A172 (cell line): ENCODE measurements around the gene PSPH. TPM values are rescaled to one million over a fixed set of nuclear protein-coding genes. Genes with fewer than 3 reads are reported as not detected.
"Not testable (repeated sequence)": the region's sequence is repeated elsewhere in the genome, so short reads cannot be mapped to it uniquely, and the experiment has no call there.

ENCODE experiments used
- DNase-seq: peaks from one replicate; pipeline ENCODE4 v3.0.0-alpha.2; 2015; ENCODE audit warnings: low spot score
- total RNA-seq: library from RNA; depleted of rRNA; stranded (reverse); fragments of >200 nt; shearing (Covaris generic); gene quantifications from 2 replicates; pipeline ENCODE4 v1.2.3, GENCODE V29; 2014; rRNA removed

PSPH gene
- 98.8 and 102 TPM in 2 replicates for total RNA-seq

DNA sequence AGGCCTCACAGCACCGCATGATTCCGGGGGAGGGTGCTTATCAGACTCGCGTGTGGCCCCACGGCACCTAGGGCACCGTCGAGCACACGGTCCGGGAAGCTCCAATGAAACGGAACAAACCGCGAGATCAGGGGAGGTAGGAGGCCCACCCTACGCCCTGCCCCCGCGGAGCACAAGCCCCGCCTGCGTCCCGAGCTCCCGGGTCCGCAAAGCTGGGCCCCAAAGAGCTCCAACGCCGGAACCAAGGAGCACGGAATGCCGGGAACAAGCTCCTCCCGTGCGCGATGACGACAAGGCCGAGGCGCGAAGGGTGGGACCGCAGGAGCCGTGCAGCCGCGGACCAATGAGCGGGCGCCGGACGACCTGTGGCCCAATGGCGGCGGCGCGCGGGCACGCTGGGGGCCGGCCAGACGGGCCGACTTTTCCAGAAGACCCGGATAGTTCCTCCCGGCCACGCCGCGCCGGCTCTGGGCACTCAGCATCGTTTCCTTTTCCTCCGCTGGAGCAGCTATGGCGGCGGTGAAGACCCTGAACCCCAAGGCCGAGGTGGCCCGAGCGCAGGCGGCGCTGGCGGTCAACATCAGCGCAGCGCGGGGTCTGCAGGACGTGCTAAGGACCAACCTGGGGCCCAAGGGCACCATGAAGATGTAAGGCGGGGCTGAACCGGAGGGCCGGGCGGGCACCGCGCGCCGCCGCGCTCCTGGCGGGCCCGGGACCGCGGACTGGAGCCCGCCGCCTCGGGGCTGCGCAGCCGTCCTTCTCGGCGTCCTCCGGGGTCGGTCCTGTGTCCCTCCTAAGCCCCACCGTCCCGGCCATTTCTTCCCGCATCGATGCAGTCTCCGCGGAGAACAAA lies at the start of gene PSPH, which contains the start of gene CCT6A:
Gene PSPH (minus strand): TSS at position 106 of the 853 bp plus-strand sequence. CDS start 30,232 bp downstream, outside the sequence.
Gene CCT6A (plus strand): TSS at position 427 of the 853 bp plus-strand sequence. CDS start 84 bp downstream, at position 511.
- peak; percentile 96 for DNase-seq

DNA sequence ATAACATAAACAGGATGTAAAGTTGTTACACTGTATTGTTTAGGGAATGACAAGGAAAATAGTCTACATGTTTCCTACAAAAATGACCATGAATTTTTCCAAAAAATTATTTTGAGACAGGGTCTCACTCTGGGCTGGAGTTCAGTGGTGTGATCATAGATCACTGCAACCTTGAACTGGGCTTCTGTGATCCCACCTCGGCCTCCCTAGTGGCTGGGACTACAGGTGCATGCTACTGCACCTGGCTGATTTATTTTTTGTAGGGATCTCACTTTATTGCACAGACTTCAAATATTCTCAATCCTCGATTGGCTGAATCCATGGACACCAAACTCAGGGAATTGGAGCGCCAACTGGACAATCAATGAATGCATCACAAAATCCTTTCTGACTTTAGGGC lies 48.4 kb upstream of the PSPH start:
- no peak for DNase-seq

GRCh38 chr7:56098187-56099008 lies 47.2 kb upstream of the PSPH start:
- DNase-seq: not testable (repeated sequence)

DNA sequence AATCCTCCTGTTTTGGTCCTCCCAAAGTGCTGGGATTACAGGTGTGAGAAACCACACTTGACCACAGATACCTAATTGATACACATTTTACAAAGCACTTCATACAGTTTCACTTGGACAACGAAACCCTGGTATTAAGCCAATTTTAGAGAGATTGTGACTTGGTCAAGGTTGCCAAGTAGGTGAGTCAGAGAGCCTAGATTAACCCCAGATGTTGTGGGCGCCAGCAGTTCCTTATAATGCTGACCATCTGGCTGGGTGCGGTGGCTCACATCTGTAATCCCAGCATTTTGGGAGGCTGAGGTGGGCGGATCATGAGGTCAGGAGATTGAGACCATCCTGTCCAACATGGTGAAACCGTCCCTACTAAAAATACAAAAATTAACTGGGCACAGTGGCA lies 46.5 kb upstream of the PSPH start:
- peak; percentile 80 for DNase-seq

- DNase-seq: peak; percentile 84
These were observed 41.7 kb upstream of the PSPH start, which contains the start of gene PHKG1 for GRCh38 chr7:56092789-56093531. Gene PHKG1 (minus strand): TSS chr7:56092952. CDS start chr7:56088941, 4,011 bp downstream.

GRCh38 chr7:56092388-56092787 lies 41.1 kb upstream of the PSPH start:
- DNase-seq: not testable (repeated sequence)

DNA sequence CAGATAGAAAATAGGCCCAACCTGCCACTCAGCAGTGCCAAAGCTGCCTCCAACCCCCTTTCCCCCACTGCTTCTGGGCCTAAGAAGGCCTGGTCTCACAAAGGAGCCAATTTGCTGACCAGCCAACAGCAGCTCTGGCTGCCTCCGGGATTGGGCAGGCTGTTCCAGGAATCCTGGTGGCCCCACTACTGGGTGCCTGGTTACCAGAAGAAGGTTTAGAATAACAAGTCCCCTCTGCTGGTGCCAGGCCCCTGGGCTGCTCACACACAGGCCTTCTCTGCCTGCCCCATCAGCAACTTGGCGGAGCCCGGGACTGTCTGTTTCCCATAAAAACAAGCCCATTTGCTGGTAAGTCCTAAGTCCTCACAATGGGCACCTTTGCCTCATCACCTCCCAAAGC lies 40.3 kb upstream of the PSPH start:
- DNase-seq: no peak

GRCh38 chr7:56087445-56087844 lies 36.2 kb upstream of the PSPH start:
- no peak for DNase-seq

GRCh38 chr7:56086761-56087160 lies 35.5 kb upstream of the PSPH start:
- DNase-seq: no peak

DNA sequence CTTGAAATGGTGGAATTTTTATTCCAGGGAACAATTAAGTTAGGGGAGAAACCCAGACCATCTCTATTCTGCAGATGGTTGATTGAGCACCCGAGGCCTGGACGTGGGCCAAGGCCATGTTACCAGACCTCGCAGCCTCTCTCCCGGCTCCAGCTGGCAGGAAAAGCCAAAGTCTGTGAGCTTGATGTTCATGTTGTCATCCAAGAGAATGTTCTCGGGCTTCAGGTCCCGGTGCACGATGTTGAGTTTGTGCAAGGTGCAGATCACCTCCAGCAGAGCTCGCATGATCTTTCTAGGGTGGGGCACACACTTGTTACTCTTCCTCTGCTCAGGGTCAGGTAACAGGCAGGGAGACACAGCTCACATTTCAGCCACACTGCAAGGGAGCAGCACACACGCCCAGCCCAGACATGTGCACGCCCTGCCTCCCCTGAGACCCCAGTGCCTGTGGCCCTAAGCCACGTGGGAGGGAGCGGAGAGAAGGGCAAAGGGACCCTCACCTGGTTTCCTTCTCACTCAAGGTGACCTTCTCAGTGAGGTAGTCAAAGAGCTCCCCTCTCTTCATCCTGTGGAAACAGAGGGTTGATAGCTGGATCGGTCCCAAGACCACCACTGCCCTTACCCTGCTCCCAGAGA lies 32.0 kb upstream of the PSPH start:
- no peak for DNase-seq

DNA sequence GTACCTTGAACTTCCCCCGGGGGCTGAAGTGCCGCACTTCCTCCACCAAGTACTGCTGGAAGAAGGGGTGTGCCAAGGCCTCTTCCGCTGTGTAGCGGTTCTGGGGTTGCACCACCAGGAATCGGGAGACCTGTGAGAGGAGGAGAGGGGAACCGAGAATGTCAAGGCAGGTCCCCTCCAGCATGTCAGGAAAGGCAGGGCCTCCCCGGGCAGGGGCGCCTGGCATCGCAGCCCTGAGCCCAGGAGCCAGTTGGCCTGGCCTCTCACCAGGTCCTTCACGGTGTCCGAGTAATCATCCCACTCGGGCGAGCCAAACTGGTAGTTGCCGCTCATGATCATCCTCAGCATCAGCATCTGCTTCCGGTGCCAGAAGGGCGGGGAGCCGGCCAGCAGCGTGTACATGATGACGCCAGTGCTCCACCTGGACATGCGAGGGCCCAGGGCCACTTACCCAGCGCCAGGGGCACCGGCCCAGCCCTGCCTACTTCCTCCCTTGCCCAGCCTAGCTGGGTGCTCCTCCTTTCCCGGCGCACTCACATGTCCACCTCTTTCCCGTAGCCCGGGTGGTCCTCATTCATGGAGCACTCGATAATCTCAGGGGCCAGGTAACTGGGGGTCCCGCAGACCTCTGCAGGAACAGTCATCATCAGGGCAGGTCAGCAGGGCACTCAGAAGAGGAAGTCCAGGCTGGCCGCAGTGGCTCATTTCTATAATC lies 30.5 kb upstream of the PSPH start:
- no peak for DNase-seq

GRCh38 chr7:56080726-56081435 lies 29.6 kb upstream of the PSPH start:
- DNase-seq: not testable (repeated sequence)

DNA sequence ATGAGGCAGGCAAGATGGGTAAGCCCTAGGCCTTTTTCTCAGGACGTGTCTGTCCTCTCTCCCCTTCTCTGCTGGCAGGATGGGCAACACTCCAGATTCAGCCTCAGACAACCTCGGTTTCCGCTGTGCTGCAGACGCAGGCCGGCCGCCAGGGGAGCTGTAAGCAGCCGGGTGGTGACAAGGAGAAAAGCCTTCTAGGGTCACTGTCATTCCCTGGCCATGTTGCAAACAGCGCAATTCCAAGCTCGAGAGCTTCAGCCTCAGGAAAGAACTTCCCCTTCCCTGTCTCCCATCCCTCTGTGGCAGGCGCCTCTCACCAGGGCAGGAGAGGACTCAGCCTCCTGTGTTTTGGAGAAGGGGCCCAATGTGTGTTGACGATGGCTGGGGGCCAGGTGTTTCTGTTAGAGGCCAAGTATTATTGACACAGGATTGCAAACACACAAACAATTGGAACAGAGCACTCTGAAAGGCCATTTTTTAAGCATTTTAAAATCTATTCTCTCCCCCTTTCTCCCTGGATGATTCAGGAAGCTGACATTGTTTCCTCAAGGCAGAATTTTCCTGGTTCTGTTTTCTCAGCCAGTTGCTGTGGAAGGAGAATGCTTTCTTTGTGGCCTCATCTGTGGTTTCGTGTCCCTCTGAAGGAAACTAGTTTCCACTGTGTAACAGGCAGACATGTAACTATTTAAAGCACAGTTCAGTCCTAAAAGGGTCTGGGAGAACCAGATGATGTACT lies 28.4 kb upstream of the PSPH start:
- DNase-seq: no peak

DNA sequence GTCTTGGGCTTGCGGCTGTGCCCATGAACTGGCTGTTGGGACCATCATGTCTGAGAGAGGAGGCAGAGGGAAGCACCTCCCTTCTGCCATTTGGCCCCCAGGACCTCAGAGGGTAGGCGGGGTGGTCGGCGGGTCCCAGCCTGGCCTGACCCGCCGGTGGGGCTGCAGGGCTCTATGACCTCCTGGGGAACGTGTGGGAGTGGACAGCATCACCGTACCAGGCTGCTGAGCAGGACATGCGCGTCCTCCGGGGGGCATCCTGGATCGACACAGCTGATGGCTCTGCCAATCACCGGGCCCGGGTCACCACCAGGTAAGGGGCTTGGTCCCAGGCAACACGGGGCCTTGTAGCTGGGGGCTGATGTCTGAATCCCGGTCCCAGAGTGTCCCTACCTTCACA lies 27.0 kb upstream of the PSPH start:
- DNase-seq: no peak

GRCh38 chr7:56077681-56078080 lies 26.4 kb upstream of the PSPH start:
- no peak for DNase-seq

DNA sequence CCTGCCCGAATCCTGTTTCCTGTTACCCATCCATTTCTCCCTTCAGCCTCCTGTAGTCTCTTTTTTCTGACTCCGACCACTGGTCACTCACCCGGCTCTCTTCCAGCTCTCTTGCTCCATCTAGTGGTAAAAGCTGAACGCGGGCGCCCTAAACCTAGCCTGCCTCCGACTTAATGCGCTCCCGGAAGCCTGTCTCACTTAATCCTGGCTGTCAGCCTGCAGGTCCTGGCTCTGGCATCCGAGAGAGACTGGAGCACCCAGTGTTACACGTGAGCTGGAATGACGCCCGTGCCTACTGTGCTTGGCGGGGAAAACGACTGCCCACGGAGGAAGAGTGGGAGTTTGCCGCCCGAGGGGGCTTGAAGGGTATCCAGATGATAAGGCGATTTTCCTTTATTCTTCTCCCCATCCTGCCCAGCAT lies 23.1 kb upstream of the PSPH start:
- peak; percentile 94 for DNase-seq

DNA sequence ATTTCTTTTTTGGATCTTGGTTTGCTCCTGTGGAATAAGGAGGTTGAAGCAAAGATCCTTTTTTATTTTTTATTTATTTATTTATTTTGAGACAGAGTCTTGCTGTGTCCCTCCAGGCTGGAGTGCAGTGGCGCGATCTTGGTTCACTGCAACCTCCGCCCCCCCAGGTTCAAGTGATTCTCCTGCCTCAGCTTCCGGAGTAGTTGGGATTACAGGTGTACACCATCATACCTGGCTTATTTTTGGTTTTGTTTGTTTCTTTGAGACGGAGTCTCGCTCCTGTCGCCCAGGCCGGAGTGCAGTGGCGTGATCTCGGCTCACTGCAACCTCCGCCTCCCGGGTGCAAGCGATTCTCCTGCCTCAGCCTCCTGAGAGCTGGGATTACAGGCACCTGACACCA lies 15.1 kb upstream of the PSPH start:
- DNase-seq: not testable (repeated sequence)

DNA sequence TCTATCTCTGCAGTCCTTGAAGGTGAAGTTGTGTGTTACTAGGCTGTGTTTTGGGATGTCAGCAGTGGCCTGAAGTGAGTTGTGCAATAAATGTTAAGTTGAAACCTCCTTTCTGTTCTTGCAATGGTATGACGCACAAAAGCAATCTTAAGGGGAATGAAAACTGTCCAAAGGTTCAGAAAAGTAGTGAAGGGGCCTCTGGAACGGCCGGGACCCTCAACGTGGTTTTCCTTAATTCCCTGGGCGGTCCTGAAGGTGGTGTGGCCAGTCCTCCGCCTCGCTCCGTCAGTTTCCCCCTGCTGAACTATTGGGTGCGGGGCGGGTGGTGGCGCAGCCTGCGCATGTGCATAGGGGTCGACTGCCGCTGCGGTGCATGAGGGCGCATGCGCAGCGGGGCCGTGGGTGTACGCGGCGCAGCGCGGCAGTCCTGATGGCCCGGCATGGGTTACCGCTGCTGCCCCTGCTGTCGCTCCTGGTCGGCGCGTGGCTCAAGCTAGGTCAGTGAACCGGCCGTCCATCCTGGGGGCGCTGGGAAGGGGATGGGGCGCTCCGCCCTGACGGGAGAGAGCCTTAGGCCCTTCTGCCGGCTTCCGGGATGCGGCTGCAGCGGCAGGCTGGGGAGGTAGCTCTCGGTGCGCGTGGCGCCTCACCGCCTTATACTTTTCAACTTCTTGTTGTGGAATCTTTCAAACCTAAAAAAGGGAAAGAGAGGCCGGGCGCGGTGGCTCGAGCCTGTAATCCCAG lies 12.8 kb upstream of the PSPH start, which contains the start of gene SUMF2:
Gene SUMF2 (plus strand): TSS at position 405 of the 744 bp plus-strand sequence. CDS start 26 bp downstream, at position 431.
- peak; percentile 74 for DNase-seq
